ENCODE measurements around the gene MAP3K4.

- TF ChIP-seq CTCF (conservative IDR thresholded peaks at IDR 0.05; ENCODE audit: low read length) (no peak), EZH2phosphoT487 (IDR thresholded peaks at IDR 0.05; ENCODE audit: borderline replicate concordance) (no peak)
Measured at GRCh38 chr6:160987265-160987664, 4.3 kb upstream of the MAP3K4 start.
